Activated effector memory CD4-positive, alpha-beta T cell treated with Interleukin-2 at 50 U/mL for 16 hours (primary cell): Measurements from ENCODE around the gene XCL2.

Experiments
- DNase-seq: peaks from one replicate; pipeline ENCODE4 v3.0.0-alpha.2; 2020

Gene XCL2

GRCh38 chr1:168512864-168513595 is 30.8 kb downstream of the XCL2 start:
- DNase-seq = peak; percentile 28

- DNase-seq = no peak
Observed at GRCh38 chr1:168509875-168510791, 33.7 kb downstream of the XCL2 start.

GRCh38 chr1:168509210-168509609 is 34.6 kb downstream of the XCL2 start:
- DNase-seq = no peak

- DNase-seq = no peak
Observed at GRCh38 chr1:168507828-168508227, 36.0 kb downstream of the XCL2 start.

- no peak for DNase-seq
Observed at GRCh38 chr1:168507231-168507630, 36.6 kb downstream of the XCL2 start.

GRCh38 chr1:168506204-168506819 is 37.5 kb downstream of the XCL2 start:
- no peak for DNase-seq

- no peak for DNase-seq
Observed at GRCh38 chr1:168505006-168505405, 38.8 kb downstream of the XCL2 start.

GRCh38 chr1:168504064-168504837 is 39.5 kb downstream of the XCL2 start:
- DNase-seq = no peak

- DNase-seq = no peak
Observed at GRCh38 chr1:168499688-168500049, 44.1 kb downstream of the XCL2 start.

- DNase-seq = no peak
Observed at GRCh38 chr1:168498956-168499687, 44.7 kb downstream of the XCL2 start.

- no peak for DNase-seq
Observed at GRCh38 chr1:168498159-168498631, 45.6 kb downstream of the XCL2 start.

GRCh38 chr1:168497376-168497950 is 46.3 kb downstream of the XCL2 start:
- no peak for DNase-seq

GRCh38 chr1:168491527-168492164 is 52.2 kb downstream of the XCL2 start:
- DNase-seq = no peak
